ENCODE results near the gene KRTAP12-1.
"Not testable (repeated sequence)": the region's sequence is repeated elsewhere in the genome, so short reads cannot be mapped to it uniquely, and the experiment has no call there.

KRTAP12-1 gene

DNA sequence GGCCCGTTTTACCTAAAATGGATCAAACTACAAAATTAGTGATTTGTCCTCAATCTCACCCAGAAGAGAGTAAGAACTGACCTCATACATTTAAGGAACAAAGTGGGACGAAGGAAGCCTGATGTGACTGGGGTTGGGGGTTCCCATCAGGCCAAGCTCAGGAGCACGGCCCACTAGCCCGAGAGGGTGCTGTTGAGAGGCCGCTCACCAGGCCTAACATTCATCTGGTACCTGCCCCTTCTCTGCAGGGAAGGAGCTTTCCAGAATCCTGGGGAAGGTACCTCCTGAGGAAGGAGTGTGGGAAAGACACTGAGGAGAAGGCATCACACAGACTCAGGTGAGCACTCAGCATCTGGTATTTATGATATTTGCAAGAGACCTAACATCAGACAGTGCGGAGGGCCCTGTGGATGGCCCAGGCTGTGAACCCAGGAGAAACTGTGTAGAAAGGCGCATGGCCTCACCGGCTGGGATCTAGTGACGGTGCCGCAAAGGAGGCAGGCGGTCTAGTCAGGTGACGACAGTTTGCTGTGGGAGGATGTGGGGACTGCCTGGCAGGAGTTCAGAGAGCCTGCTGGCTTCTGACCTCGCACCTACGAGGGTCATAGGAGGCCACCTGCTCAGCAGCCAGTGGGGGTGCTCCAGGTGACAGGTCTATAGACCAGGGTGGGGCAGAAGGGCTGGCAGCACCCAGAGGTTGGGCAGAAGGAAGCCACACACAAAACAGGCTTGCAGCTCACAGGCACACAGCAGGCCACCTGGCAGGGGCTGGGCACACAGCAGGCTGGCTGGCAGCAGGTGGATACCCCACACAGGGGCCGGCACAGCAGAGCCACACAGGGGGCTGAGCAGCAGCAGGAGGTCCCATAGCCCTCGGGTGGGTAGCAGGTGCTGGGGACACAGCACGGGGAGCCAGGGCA, 28.0 kb downstream of the KRTAP12-1 start:
- no peak overlapping the region for H3K4me3 ChIP-seq (ENCODE audit: low read length)
- H3K27me3 ChIP-seq (ENCODE audit: control insufficient read depth, insufficient read depth, low read length), result peaks cover 10% of the 10 kb centered on the region
- H3K36me3 ChIP-seq (ENCODE audit: control insufficient read depth, insufficient read depth, low read length), result no peaks in the 10 kb centered on the region
- no peaks in the 10 kb centered on the region for H3K4me1 ChIP-seq (ENCODE audit: control insufficient read depth, insufficient read depth, low read length)
- H3K9ac ChIP-seq (ENCODE audit: low read length), result no peak overlapping the region
- no peaks in the 10 kb centered on the region for H3K9me3 ChIP-seq (ENCODE audit: control insufficient read depth, low read length)

DNA sequence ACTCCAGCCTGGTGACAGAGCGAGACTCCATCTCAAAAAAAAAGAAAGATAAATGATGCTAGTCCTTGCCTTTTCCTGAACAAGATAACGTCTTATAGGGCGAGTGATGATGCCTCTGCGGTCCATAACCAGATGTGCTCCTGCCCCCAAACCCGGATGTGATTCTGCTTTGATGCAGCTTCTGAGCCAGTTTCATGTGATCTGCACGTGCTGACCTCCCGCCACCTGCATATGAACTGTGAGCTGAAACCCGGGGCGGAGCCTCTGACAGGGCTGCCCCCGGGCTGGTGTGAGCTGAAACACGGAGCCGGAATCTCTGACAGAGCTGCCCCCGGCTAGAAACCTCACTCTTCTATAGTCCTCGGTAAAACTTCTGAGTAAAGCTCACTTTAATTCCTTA, 28.8 kb downstream of the KRTAP12-1 start:
- H3K36me3 ChIP-seq (ENCODE audit: control insufficient read depth, insufficient read depth, low read length), result no peaks in the 10 kb centered on the region
- no peak overlapping the region for H3K4me3 ChIP-seq (ENCODE audit: low read length)
- peaks cover 8% of the 10 kb centered on the region for H3K27me3 ChIP-seq (ENCODE audit: control insufficient read depth, insufficient read depth, low read length)
- H3K4me1 ChIP-seq (ENCODE audit: control insufficient read depth, insufficient read depth, low read length), result no peaks in the 10 kb centered on the region
- H3K9ac ChIP-seq (ENCODE audit: low read length), result no peak overlapping the region
- H3K9me3 ChIP-seq (ENCODE audit: control insufficient read depth, low read length), result no peaks in the 10 kb centered on the region

DNA sequence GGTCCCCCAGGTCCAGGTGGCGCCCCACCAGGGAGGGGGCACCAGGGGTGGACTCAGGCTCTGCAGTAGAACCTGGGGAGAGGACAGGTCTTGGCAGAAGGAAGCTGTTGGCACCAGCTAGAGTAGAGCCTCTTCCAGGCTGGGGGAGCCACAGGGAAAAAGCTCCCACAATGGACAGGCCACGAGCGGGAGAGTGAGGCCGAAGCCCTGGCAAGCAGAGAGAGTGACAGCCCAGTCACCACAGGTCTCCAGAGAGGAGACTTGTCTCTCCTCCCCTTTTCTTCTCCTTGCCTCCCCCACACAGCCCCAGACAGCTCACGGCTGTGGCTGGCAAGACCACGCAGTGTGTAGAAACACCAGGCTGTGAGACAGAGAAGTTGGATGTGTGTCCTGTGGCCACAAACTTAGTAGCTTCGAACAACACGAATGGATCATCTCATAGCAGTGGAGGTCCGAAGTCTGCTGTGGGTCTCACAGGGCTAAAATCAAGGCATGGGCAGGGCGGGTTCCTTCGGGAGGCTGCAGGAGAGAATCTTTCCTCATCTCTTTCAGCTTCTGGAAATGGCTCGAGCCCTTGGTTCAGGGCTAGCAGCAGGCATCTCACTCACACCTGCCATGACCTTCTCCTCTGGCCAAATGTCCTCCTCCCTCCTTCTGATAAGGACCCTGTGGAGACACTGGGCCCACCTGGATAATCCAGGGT, 30.8 kb downstream of the KRTAP12-1 start:
- Histone ChIP-seq H3K9me3 (ENCODE audit: control insufficient read depth, low read length) (no peaks in the 10 kb centered on the region), H3K9ac (ENCODE audit: low read length) (no peak overlapping the region), H3K27me3 (ENCODE audit: control insufficient read depth, insufficient read depth, low read length) (peaks cover 3% of the 10 kb centered on the region), H3K4me3 (ENCODE audit: low read length) (no peak overlapping the region), H3K4me1 (ENCODE audit: control insufficient read depth, insufficient read depth, low read length) (no peaks in the 10 kb centered on the region), H3K36me3 (ENCODE audit: control insufficient read depth, insufficient read depth, low read length) (no peaks in the 10 kb centered on the region)

DNA sequence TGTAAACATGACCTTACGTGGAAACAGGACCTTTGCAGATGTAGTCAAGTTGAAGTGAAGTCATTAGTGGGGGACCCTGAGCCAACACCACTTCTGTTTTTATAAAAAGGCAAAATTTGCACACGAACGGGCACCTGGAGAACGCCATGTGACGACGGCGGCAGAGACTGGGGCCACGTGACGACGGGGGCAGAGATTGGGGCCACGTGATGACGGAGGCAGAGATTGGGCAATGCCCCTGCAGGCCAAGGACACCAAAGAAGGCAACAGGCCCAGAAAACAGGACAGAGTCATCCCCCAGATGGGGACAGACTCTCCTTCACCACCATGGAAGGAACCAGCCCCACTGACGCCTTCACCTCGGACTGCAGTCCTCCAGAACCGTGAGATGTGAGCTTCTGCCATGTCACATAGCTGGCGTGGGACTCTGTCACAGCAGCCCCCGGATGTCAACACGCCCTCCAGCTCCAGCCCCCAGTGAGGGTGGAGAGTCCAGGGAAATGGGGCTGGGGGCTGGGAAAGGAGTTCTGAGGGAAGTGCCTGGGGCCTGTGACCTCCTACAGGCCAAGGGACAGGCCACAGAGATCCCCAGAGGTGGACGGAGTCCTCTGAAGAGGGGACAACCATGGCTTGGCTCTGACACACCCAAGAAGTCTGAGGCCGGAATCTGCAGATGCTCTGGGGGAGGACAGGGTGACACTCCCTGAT, 31.5 kb downstream of the KRTAP12-1 start:
- Histone ChIP-seq H3K4me1 (ENCODE audit: control insufficient read depth, insufficient read depth, low read length) (no peaks in the 10 kb centered on the region), H3K9me3 (ENCODE audit: control insufficient read depth, low read length) (no peaks in the 10 kb centered on the region), H3K9ac (ENCODE audit: low read length) (no peak overlapping the region), H3K36me3 (ENCODE audit: control insufficient read depth, insufficient read depth, low read length) (no peaks in the 10 kb centered on the region), H3K4me3 (ENCODE audit: low read length) (no peak overlapping the region), H3K27me3 (ENCODE audit: control insufficient read depth, insufficient read depth, low read length) (peaks cover 3% of the 10 kb centered on the region)

DNA sequence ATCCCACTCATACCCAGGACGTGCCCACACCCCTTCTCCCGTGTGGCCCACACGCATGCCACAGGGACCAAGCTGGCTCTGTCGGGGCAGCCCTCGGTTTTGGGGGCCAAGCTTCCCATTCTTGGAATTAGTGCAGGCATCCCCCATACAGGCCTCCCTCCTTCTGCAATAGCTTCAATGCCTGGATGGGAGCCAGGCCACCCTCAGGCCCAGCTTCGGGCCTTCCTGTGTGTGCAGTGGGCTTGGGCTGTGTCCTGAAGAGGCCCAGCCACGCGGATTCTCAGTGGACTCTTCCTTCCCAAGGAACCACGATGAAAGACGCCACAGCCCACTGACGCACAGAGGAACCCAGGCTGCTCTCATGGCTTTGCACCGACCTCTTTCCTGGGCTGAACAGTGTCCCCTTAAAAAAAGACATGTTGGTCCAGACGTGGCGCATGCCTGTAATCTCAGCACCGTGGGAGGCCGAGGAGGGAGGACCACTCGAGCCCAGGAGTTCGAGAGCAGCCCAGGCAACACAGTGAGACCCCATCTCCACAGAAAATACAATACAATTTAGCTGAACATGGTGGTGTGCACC, 32.4 kb downstream of the KRTAP12-1 start:
- H3K27me3 ChIP-seq (ENCODE audit: control insufficient read depth, insufficient read depth, low read length), result no peaks in the 10 kb centered on the region
- H3K9ac ChIP-seq (ENCODE audit: low read length), result no peak overlapping the region
- H3K36me3 ChIP-seq (ENCODE audit: control insufficient read depth, insufficient read depth, low read length), result no peaks in the 10 kb centered on the region
- no peaks in the 10 kb centered on the region for H3K9me3 ChIP-seq (ENCODE audit: control insufficient read depth, low read length)
- H3K4me3 ChIP-seq (ENCODE audit: low read length), result no peak overlapping the region
- no peaks in the 10 kb centered on the region for H3K4me1 ChIP-seq (ENCODE audit: control insufficient read depth, insufficient read depth, low read length)

DNA sequence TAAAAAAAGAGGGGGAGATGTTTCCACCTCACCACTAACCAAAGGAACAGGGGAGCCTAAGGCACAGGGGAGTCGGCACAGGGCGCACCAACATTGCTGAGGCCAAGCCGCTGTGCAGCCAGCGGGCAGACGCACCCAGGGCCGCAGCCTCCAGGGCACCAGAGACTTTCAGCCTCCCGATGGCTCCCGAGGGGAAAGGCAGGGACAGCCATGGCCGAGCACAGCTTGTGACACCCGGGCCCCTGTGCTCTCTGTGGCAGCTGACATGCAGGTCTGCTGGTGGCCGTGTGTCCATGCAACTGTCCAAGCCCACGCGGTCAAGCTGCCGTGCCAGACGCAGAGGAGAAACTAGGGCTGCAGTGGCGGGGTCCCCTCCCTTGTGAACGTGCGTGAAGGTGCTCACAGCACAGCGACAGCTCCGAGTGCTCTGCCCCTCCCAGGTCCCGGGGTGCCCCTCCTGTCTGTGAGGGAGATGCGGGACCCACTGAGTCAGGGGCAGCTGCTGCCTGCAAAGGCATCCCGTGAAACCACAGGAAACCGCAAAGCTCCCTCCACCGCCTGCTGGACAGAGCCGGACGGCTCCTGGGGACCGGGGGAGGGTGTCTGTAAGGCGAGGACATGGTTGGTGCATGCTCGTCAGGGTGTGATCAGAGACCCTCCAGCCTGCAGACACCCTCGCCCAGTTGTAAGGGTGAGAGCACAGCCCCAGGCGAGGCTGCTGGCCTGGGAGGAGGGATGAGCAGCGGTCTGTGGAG, 33.2 kb downstream of the KRTAP12-1 start:
- H3K9me3 ChIP-seq (ENCODE audit: control insufficient read depth, low read length), result no peaks in the 10 kb centered on the region
- H3K27me3 ChIP-seq (ENCODE audit: control insufficient read depth, insufficient read depth, low read length), result no peaks in the 10 kb centered on the region
- H3K4me1 ChIP-seq (ENCODE audit: control insufficient read depth, insufficient read depth, low read length), result no peaks in the 10 kb centered on the region
- no peak overlapping the region for H3K4me3 ChIP-seq (ENCODE audit: low read length)
- no peaks in the 10 kb centered on the region for H3K36me3 ChIP-seq (ENCODE audit: control insufficient read depth, insufficient read depth, low read length)
- no peak overlapping the region for H3K9ac ChIP-seq (ENCODE audit: low read length)

DNA sequence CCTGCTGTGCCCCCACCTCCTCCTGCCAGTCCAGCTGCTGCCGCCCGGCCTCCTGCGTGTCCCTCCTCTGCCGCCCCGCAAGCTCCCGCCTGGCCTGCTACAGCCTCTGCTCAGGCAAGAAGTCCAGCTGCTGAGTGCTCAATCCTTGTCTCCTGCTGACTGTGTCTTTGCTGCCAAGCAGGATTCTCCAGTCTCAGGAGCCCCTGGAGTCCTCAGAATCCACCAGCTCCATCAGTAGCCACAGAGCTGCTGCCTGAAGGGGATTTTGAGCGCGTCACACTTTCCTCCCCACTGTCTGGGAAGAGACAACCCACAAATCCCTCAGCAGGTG, 34.8 kb downstream of the KRTAP12-1 start:
- Histone ChIP-seq H3K36me3 (ENCODE audit: control insufficient read depth, insufficient read depth, low read length) (no peaks in the 10 kb centered on the region), H3K27me3 (ENCODE audit: control insufficient read depth, insufficient read depth, low read length) (no peaks in the 10 kb centered on the region), H3K4me1 (ENCODE audit: control insufficient read depth, insufficient read depth, low read length) (no peaks in the 10 kb centered on the region), H3K9ac (ENCODE audit: low read length) (no peak overlapping the region), H3K4me3 (ENCODE audit: low read length) (no peak overlapping the region), H3K9me3 (ENCODE audit: control insufficient read depth, low read length) (no peaks in the 10 kb centered on the region)

DNA sequence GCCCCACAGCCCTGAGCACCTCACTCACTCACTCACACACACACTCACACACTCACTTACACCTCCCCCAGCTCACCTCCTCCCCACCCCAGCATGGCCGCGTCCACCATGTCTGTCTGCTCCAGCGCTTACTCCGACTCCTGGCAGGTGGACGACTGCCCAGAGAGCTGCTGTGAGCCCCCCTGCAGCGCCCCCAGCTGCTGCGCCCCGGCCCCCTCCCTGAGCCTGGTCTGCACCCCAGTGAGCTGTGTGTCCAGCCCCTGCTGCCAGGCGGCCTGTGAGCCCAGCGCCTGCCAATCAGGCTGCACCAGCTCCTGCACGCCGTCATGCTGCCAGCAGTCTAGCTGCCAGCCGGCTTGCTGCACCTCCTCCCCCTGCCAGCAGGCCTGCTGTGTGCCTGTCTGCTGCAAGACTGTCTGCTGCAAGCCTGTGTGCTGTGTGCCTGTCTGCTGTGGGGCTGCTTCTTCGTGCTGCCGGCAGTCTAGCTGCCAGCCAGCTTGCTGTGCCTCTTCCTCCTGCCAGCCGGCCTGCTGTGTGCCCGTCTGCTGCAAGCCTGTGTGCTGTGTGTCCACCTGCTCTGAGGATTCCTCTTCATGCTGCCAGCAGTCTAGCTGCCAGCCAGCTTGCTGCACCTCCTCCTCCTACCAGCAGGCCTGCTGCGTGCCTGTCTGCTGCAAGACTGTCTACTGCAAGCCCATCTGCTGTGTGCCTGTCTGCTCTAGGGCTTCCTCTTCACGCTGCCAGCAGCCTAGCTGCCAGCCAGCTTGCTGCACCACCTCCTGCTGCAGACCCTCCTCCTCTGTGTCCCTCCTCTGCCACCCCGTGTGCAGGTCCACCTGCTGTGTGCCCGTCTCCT, 35.4 kb downstream of the KRTAP12-1 start, which contains the start of gene KRTAP10-11:
KRTAP10-11 (plus strand) TSS at position 49 of the 856 bp plus-strand sequence; CDS start at position 94, 45 bp downstream.
- not testable (repeated sequence) for H3K4me3 ChIP-seq (ENCODE audit: low read length); H3K9me3 ChIP-seq (ENCODE audit: control insufficient read depth, low read length); H3K36me3 ChIP-seq (ENCODE audit: control insufficient read depth, insufficient read depth, low read length); H3K4me1 ChIP-seq (ENCODE audit: control insufficient read depth, insufficient read depth, low read length); H3K27me3 ChIP-seq (ENCODE audit: control insufficient read depth, insufficient read depth, low read length); H3K9ac ChIP-seq (ENCODE audit: low read length)

DNA sequence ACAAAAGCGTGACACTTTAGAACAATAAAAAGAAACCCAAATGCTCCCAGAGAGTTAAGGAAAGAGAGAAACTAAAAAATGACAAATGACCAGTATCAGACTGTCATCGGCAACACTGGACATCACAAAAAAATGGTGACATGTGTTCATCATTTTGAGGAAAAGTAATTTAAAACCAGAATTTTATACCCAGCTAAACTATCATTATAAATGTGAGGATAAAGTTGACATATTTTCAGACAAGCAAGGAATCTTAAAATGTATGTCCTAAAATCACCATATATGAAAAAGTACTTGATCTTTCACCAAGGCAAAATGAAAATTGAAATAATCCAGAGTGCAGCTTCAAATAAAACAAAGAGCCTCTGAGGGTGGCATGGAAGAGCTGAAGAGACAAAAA, 37.1 kb downstream of the KRTAP12-1 start:
- Histone ChIP-seq H3K36me3 (ENCODE audit: control insufficient read depth, insufficient read depth, low read length) (no peaks in the 10 kb centered on the region), H3K4me1 (ENCODE audit: control insufficient read depth, insufficient read depth, low read length) (no peaks in the 10 kb centered on the region), H3K9me3 (ENCODE audit: control insufficient read depth, low read length) (no peaks in the 10 kb centered on the region), H3K4me3 (ENCODE audit: low read length) (no peak overlapping the region), H3K27me3 (ENCODE audit: control insufficient read depth, insufficient read depth, low read length) (peaks cover 3% of the 10 kb centered on the region), H3K9ac (ENCODE audit: low read length) (no peak overlapping the region)

DNA sequence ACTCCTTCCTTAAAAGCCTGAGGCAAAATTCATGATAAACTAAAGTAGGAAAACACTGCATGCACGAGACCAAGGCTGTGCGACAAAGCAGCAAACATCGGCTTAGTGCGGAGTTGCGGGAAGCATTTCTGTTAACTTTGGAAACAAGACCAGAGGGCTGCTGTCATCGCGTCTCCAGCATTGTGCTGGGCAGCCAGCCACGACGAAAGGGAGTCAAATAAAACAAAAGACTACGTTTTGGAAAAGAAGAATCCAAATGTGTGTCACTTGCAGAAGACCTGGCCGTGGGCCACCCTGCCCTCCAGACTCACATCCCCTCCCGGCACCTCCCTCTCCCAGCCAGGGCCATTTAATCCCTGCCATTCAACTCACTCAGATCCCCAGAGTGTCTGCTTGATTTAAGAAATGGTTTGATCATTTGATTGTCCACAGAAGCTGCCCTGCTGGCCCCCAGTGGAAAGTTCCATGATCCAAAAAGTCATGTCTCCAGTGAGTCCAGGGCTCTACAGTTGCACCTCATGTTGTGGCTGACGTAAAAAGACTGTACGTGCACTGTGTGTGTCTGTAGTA, 38.1 kb downstream of the KRTAP12-1 start:
- Histone ChIP-seq H3K9me3 (ENCODE audit: control insufficient read depth, low read length) (no peaks in the 10 kb centered on the region), H3K4me3 (ENCODE audit: low read length) (no peak overlapping the region), H3K36me3 (ENCODE audit: control insufficient read depth, insufficient read depth, low read length) (no peaks in the 10 kb centered on the region), H3K27me3 (ENCODE audit: control insufficient read depth, insufficient read depth, low read length) (peaks cover 3% of the 10 kb centered on the region), H3K9ac (ENCODE audit: low read length) (no peak overlapping the region), H3K4me1 (ENCODE audit: control insufficient read depth, insufficient read depth, low read length) (no peaks in the 10 kb centered on the region)
